ENCODE measurements around the gene FBXO11. TPM values are rescaled to one million over a fixed set of nuclear protein-coding genes. Genes with fewer than 3 reads are reported as not detected.

The FBXO11 gene
- total RNA-seq, 4 donors from 2014 or later, result 37.3 to 53.8 (median 47.0) TPM

DNA sequence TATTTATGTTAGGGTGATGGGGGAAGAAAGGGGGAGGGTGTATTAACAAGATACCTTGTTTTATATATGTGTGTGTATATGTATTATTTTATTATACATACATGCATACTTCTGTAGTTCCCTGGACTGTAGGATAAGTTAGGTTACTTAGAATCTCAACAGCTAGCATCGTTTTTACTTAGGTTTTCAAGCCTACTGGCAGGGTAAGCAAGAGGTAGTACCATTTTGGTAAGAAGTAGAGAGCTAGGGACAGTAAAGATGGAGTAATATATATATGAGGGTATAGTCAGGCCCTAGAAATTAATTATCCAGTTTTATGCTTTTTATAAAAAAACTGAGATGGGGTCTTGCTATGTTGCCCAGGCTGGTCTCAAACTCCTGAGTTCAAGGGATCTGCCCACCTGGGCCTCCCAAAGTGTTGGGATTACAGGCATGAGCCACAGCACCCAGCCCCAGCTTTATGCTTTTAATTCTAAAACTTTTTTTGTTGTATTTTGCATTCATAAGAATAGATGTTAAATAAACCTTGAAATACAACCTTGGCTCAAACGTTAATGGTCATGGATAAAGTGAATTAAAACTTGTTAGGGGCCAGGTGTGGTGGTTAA, 110.1 kb downstream of the FBXO11 start:
- 87% methylated on average over 2 of the region's 2 CpGs for WGBS
- Histone ChIP-seq H3K27ac (replicated peaks in 1 of 4) (no peak overlapping the region), H3K36me3 (peaks cover 17 to 83% (median 67%) of the 10 kb centered on the region in 4 donors)

DNA sequence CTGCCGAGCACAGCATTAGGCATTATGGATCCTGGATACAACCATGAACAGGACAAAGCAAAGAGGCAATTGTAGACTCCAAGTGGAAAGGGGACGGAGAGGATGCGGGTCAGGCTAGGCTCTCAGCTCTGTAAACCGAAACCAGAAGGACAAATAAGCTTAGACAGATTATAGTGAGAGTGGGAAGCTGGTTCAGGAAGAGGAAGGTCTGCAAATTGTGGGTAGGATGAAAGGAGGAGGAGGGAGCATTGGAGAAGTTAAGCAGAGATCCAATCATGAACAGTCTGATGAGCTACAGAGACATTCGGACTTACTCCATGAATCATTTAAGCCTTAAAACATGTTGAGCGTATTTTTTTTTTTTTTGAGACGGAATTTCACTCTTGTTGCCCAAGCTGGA, 120.3 kb downstream of the FBXO11 start:
- 61% methylated on average over 7 of the region's 7 CpGs for WGBS
- Histone ChIP-seq H3K4me1 (peaks cover 16 to 42% (median 39%) of the 10 kb centered on the region in 4 donors), H3K36me3 (peaks cover 0 to 2% (median 0%) of the 10 kb centered on the region in 4 donors), H3K27ac (replicated peaks in 1 of 4) (no peak overlapping the region), H3K4me3 (no peak overlapping the region), H3K9me3 (no peaks in the 10 kb centered on the region), H3K27me3 (no peaks in the 10 kb centered on the region)
- intact Hi-C loops (cut with DNase I), result loop anchor here (10.0 kb wide), 2 partner anchors 319 to 639 kb away; no protein-coding TSS in a partner anchor
- TF ChIP-seq POLR2A (IDR thresholded peaks at IDR 0.05; ENCODE audit: low read depth), result no peak
- TF ChIP-seq, protein P1, sequence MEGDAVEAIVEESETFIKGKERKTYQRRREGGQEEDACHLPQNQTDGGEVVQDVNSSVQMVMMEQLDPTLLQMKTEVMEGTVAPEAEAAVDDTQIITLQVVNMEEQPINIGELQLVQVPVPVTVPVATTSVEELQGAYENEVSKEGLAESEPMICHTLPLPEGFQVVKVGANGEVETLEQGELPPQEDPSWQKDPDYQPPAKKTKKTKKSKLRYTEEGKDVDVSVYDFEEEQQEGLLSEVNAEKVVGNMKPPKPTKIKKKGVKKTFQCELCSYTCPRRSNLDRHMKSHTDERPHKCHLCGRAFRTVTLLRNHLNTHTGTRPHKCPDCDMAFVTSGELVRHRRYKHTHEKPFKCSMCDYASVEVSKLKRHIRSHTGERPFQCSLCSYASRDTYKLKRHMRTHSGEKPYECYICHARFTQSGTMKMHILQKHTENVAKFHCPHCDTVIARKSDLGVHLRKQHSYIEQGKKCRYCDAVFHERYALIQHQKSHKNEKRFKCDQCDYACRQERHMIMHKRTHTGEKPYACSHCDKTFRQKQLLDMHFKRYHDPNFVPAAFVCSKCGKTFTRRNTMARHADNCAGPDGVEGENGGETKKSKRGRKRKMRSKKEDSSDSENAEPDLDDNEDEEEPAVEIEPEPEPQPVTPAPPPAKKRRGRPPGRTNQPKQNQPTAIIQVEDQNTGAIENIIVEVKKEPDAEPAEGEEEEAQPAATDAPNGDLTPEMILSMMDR (IDR thresholded peaks at IDR 0.05), result no peak
- TF ChIP-seq EP300 (IDR thresholded peaks at IDR 0.05), result no peak
- TF ChIP-seq POLR2AphosphoS5 (IDR thresholded peaks at IDR 0.05), result no peak
- no peak for DNase-seq (ENCODE audit: extremely low spot score)

More for the DNA sequence above, 110.1 kb downstream of the FBXO11 start:
- H3K4me1 ChIP-seq, result peaks cover 0 to 9% (median 4%) of the 10 kb centered on the region in 4 donors
- no peak for DNase-seq (ENCODE audit: extremely low spot score)
- H3K4me3 ChIP-seq, result no peak overlapping the region
- H3K9me3 ChIP-seq, result no peaks in the 10 kb centered on the region
- TF ChIP-seq, protein P1 (IDR thresholded peaks at IDR 0.05), result no peak
- no peaks in the 10 kb centered on the region for H3K27me3 ChIP-seq
- intact Hi-C loops (cut with DNase I), result no loop called here

DNA sequence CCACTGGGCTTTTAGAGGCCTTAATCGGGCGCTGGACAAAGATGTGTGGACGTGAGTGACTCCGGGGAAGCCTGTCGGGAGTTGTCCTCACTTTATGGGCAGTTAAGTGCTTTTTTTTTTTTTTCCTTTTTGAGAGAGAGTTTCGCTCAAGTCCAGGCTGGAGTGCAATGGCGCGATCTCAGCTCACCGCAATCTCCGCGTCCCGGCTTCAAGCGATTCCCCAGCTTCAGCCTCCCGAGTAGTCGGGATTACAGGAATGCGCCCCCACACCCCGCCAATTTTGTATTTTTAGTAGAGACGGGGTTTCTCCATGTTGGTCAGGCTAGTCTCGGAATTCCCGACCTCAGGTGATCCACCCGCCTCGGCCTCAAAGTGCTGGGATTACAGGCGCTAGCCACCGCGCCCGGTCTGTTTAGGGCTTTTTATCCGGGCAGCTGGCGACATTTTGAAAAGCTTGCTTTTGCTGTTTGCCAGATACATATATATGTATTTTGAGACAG, 121.9 kb downstream of the FBXO11 start:
- no peaks in the 10 kb centered on the region for H3K9me3 ChIP-seq
- intact Hi-C loops (cut with DNase I), result loop anchor here (5.0 to 10.0 kb wide), 3 partner anchors 123 to 640 kb away; partner anchors contain the start of gene FBXO11
- DNase-seq (ENCODE audit: extremely low spot score), result no peak
- peak overlapping the region; percentile 77 to 99 (median 84) for H3K4me3 ChIP-seq
- H3K36me3 ChIP-seq, result no peaks in the 10 kb centered on the region
- no peak for TF ChIP-seq POLR2AphosphoS5 (IDR thresholded peaks at IDR 0.05)
- TF ChIP-seq, protein P1 (IDR thresholded peaks at IDR 0.05), result no peak
- TF ChIP-seq POLR2A (IDR thresholded peaks at IDR 0.05; ENCODE audit: low read depth), result no peak
- TF ChIP-seq EP300 (IDR thresholded peaks at IDR 0.05), result no peak
- no peaks in the 10 kb centered on the region for H3K27me3 ChIP-seq
- H3K27ac ChIP-seq (replicated peaks in 1 of 4), result peak overlapping the region; percentile 92 to 99 (median 94)
- peaks cover 12 to 38% (median 31%) of the 10 kb centered on the region in 4 donors for H3K4me1 ChIP-seq
- 28% methylated on average over 25 of the region's 28 CpGs for WGBS

DNA sequence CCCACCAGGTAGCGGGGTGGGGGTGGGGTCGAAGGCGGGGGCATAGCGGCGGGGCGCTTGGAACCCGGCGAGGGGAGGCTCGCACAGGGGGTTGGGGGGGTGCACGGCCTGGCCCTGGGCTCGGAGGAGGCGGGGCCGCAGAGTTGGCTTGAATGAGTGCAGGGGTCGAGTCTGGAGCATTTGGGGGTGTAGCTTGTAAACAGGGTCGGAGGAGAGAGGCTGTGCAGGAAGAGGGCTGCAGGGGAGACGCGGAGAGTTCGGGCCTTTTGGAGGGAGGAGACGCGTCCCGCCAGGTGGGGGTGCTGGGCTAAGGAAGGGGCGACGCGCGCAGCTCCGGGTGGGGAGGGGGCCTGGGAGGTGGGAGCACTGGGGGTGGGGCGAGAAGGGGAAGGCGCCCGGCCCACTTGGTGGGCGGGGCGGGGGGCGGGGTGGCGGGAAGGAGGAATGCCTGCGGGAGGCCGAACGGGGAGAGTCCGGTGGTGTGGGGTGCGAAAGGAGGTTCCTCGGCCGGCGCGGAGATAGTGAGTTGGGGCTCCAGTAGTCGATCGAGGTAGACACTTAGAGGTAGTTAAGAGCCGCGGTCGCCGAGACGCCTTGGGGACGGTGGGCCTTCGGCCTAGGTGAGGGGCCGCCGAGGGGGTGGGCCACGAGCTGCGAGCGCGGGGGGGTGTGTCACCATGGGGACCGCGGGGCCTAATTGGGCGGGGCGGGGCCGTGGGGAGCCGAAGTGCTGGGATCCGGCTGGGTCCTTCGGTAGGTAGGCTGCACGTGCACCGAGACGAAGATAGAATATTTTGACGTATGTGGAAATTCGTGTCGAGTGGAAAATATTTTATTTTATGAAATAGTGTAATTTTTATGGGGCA, 122.6 kb downstream of the FBXO11 start:
- TF ChIP-seq, protein P1 (IDR thresholded peaks at IDR 0.05), result no peak
- TF ChIP-seq EP300 (IDR thresholded peaks at IDR 0.05) (no peak), POLR2AphosphoS5 (IDR thresholded peaks at IDR 0.05) (no peak), POLR2A (IDR thresholded peaks at IDR 0.05; ENCODE audit: low read depth) (no peak)
- Histone ChIP-seq H3K27ac (replicated peaks in 1 of 4) (peak overlapping the region; percentile 92 to 99 (median 94)), H3K4me1 (peaks cover 12 to 38% (median 31%) of the 10 kb centered on the region in 4 donors), H3K4me3 (peak overlapping the region; percentile 77 to 99 (median 84)), H3K27me3 (no peaks in the 10 kb centered on the region), H3K9me3 (no peaks in the 10 kb centered on the region), H3K36me3 (no peaks in the 10 kb centered on the region)
- intact Hi-C loops (cut with DNase I), result loop anchor here (5.0 to 10.0 kb wide), 3 partner anchors 124 to 641 kb away; partner anchors contain the start of gene FBXO11
- no peak for DNase-seq (ENCODE audit: extremely low spot score)
- 2% methylated on average over 43 of the region's 71 CpGs for WGBS
